ENCODE measurements around the gene DGCR6.
"Not testable (repeated sequence)": the region's sequence is repeated elsewhere in the genome, so short reads cannot be mapped to it uniquely, and the experiment has no call there.

DGCR6 gene

GRCh38 chr22:18959741-18960140 lies 53.6 kb downstream of the DGCR6 start:
- WGBS (ENCODE audit: extremely low coverage, insufficient coverage, insufficient read length): no CpG with 5 or more reads among the region's 12 CpGs
- H2BK5ac ChIP-seq (ENCODE audit: low read depth, low read length, poor library complexity); H3K79me1 ChIP-seq (ENCODE audit: low read length); H3K79me2 ChIP-seq (ENCODE audit: control insufficient read depth, insufficient read depth, low read length, poor library complexity); DNase-seq; H3K36me3 ChIP-seq (ENCODE audit: control insufficient read depth in 1 of 2, insufficient read depth in 2 of 2, low read length in 2 of 2); H3K14ac ChIP-seq (ENCODE audit: low read length); H3K9ac ChIP-seq (ENCODE audit: low read length); H3K9me3 ChIP-seq (ENCODE audit: insufficient read depth, low read depth, low read length); H3K4ac ChIP-seq (ENCODE audit: low read depth, low read length); H3K27me3 ChIP-seq (ENCODE audit: insufficient read depth, low read length); H4K8ac ChIP-seq (ENCODE audit: low read depth, low read length); H3K4me2 ChIP-seq (ENCODE audit: low read length); H2BK12ac ChIP-seq (ENCODE audit: low read length); H3K27ac ChIP-seq (ENCODE audit: low read depth, low read length); H3K4me3 ChIP-seq (ENCODE audit: low read depth, low read length); H4K12ac ChIP-seq (ENCODE audit: low read depth, low read length); H2BK120ac ChIP-seq (ENCODE audit: insufficient read depth, low read length, poor library complexity); H3K18ac ChIP-seq (ENCODE audit: low read length); H2AK5ac ChIP-seq (ENCODE audit: low read length); H3K4me1 ChIP-seq (ENCODE audit: control insufficient read depth in 1 of 2, insufficient read depth in 2 of 2, low read length in 2 of 2); H4K91ac ChIP-seq (ENCODE audit: low read depth, low read length); H2AFZ ChIP-seq (ENCODE audit: insufficient read depth, low read length, poor library complexity); H3K23ac ChIP-seq (ENCODE audit: low read length): not testable (repeated sequence)

GRCh38 chr22:18960166-18960820 lies 54.2 kb downstream of the DGCR6 start:
- not testable (repeated sequence) for H2AFZ ChIP-seq (ENCODE audit: insufficient read depth, low read length, poor library complexity); H2BK5ac ChIP-seq (ENCODE audit: low read depth, low read length, poor library complexity); H3K79me1 ChIP-seq (ENCODE audit: low read length); H3K79me2 ChIP-seq (ENCODE audit: control insufficient read depth, insufficient read depth, low read length, poor library complexity); H2BK120ac ChIP-seq (ENCODE audit: insufficient read depth, low read length, poor library complexity); H2AK5ac ChIP-seq (ENCODE audit: low read length); H3K4me3 ChIP-seq (ENCODE audit: low read depth, low read length); H3K4me1 ChIP-seq (ENCODE audit: control insufficient read depth in 1 of 2, insufficient read depth in 2 of 2, low read length in 2 of 2); H3K27me3 ChIP-seq (ENCODE audit: insufficient read depth, low read length); H4K8ac ChIP-seq (ENCODE audit: low read depth, low read length); H3K27ac ChIP-seq (ENCODE audit: low read depth, low read length); H2BK12ac ChIP-seq (ENCODE audit: low read length); H3K9ac ChIP-seq (ENCODE audit: low read length); H4K91ac ChIP-seq (ENCODE audit: low read depth, low read length); H3K9me3 ChIP-seq (ENCODE audit: insufficient read depth, low read depth, low read length); H3K36me3 ChIP-seq (ENCODE audit: control insufficient read depth in 1 of 2, insufficient read depth in 2 of 2, low read length in 2 of 2); H3K14ac ChIP-seq (ENCODE audit: low read length); H3K18ac ChIP-seq (ENCODE audit: low read length); H4K12ac ChIP-seq (ENCODE audit: low read depth, low read length); H3K4ac ChIP-seq (ENCODE audit: low read depth, low read length); H3K23ac ChIP-seq (ENCODE audit: low read length); H3K4me2 ChIP-seq (ENCODE audit: low read length); DNase-seq
- WGBS (ENCODE audit: extremely low coverage, insufficient coverage, insufficient read length): no CpG with 5 or more reads among the region's 11 CpGs

GRCh38 chr22:18961201-18961600 lies 55.1 kb downstream of the DGCR6 start:
- H3K23ac ChIP-seq (ENCODE audit: low read length); H3K9me3 ChIP-seq (ENCODE audit: insufficient read depth, low read depth, low read length); H4K91ac ChIP-seq (ENCODE audit: low read depth, low read length); H3K4ac ChIP-seq (ENCODE audit: low read depth, low read length); H3K36me3 ChIP-seq (ENCODE audit: control insufficient read depth in 1 of 2, insufficient read depth in 2 of 2, low read length in 2 of 2); H3K79me1 ChIP-seq (ENCODE audit: low read length); H4K12ac ChIP-seq (ENCODE audit: low read depth, low read length); H2BK5ac ChIP-seq (ENCODE audit: low read depth, low read length, poor library complexity); H3K18ac ChIP-seq (ENCODE audit: low read length); H3K9ac ChIP-seq (ENCODE audit: low read length); DNase-seq; H4K8ac ChIP-seq (ENCODE audit: low read depth, low read length); H2BK120ac ChIP-seq (ENCODE audit: insufficient read depth, low read length, poor library complexity); H3K27me3 ChIP-seq (ENCODE audit: insufficient read depth, low read length); H3K27ac ChIP-seq (ENCODE audit: low read depth, low read length); H2AFZ ChIP-seq (ENCODE audit: insufficient read depth, low read length, poor library complexity); H2AK5ac ChIP-seq (ENCODE audit: low read length); H3K79me2 ChIP-seq (ENCODE audit: control insufficient read depth, insufficient read depth, low read length, poor library complexity); H3K14ac ChIP-seq (ENCODE audit: low read length); H3K4me1 ChIP-seq (ENCODE audit: control insufficient read depth in 1 of 2, insufficient read depth in 2 of 2, low read length in 2 of 2); H3K4me3 ChIP-seq (ENCODE audit: low read depth, low read length); H3K4me2 ChIP-seq (ENCODE audit: low read length); H2BK12ac ChIP-seq (ENCODE audit: low read length): not testable (repeated sequence)
- WGBS (ENCODE audit: extremely low coverage, insufficient coverage, insufficient read length): no CpG with 5 or more reads among the region's 7 CpGs

Data from trophoblast cell (in vitro differentiated cells and primary cell).